ENCODE measurements around the gene FAM78B.

- TF ChIP-seq GATA2 (IDR thresholded peaks at IDR 0.05; ENCODE audit: low read depth, low read length) (no peak), GATA3 (IDR thresholded peaks at IDR 0.05; ENCODE audit: low read depth, low read length) (no peak)
These were observed 39.8 kb downstream of the FAM78B start for GRCh38 chr1:166127003-166127402.
